CD4-positive, alpha-beta T cell treated with Interleukin-10 for 1 hour (primary cell): ENCODE data around the gene KRT77.

ENCODE experiments used
- DNase-seq: peaks from one replicate; pipeline ENCODE4 v3.0.0-alpha.2; 2020

Gene KRT77

GRCh38 chr12:52650520-52651081 lies 52.7 kb downstream of the KRT77 start:
- no peak for DNase-seq

GRCh38 chr12:52649066-52649465 lies 54.3 kb downstream of the KRT77 start:
- DNase-seq = no peak

GRCh38 chr12:52648012-52648550 lies 55.2 kb downstream of the KRT77 start:
- DNase-seq = no peak

GRCh38 chr12:52647601-52648000 lies 55.7 kb downstream of the KRT77 start:
- no peak for DNase-seq

GRCh38 chr12:52646613-52647012 lies 56.7 kb downstream of the KRT77 start:
- no peak for DNase-seq

DNA sequence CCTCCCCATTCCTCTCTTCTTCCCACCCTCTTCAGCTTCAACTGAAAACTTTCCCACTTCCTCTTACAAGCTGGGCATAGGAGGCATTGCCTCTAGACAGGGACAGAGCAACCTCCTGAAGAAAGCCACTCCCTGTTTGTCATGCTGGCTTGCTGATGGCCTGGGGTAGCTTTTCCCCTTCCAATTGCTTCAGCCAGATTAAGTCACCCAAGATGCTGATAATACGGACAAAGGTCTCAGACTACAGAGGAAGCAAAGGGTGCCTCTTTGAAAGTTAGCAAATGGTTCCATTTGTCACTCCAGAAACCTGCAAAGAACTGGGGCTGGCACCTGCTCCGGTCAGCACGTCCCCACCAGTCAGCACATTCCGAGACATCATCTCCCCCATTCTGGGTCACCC lies 57.3 kb downstream of the KRT77 start:
- no peak for DNase-seq

DNA sequence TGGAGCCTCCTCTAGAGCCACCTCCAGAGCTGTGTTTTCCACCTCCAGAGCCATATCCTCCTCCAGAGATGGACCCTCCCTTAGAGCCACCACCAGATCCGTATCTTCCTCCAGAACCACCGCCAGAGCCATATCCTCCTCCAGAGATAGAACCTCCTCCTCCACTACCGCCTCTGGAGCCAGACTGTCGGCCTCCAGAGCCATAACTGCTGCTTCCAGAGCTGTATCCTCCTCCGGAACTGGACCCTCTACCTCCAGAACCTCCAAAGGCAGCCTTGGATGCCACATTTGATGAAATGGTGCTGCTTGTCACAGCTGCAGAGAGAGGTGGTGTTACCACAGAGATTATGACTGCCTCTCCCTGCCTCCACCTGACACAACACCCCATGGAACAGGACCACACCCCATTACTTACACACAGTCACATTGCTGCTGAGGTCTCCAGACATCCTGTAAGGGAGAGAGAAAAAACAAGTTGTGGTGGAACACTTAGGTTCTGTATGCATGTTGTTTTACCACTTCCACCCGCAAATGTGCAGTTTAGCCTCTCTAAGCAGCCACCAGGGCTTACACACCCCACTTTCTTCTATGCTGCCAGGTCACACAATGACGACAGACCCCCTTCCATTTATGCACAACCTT lies 58.1 kb downstream of the KRT77 start:
- peak; percentile 59 for DNase-seq

DNA sequence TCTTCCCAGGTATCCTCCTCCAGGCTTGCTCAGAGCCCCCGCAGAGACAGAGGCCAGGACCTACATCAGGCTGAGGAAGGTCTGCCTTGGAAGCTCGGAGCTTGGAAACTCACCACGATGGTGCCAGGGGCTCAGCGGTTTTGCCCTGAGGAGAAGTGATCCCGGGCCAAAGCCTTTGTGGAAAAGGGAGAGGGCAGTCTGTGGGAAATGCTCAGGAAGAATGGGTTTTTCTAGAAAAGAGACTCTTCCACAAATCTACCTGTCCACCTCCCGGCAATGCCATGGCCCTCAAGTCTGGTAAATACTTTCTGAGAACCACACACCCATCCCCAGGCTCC lies 59.3 kb downstream of the KRT77 start:
- no peak for DNase-seq

DNA sequence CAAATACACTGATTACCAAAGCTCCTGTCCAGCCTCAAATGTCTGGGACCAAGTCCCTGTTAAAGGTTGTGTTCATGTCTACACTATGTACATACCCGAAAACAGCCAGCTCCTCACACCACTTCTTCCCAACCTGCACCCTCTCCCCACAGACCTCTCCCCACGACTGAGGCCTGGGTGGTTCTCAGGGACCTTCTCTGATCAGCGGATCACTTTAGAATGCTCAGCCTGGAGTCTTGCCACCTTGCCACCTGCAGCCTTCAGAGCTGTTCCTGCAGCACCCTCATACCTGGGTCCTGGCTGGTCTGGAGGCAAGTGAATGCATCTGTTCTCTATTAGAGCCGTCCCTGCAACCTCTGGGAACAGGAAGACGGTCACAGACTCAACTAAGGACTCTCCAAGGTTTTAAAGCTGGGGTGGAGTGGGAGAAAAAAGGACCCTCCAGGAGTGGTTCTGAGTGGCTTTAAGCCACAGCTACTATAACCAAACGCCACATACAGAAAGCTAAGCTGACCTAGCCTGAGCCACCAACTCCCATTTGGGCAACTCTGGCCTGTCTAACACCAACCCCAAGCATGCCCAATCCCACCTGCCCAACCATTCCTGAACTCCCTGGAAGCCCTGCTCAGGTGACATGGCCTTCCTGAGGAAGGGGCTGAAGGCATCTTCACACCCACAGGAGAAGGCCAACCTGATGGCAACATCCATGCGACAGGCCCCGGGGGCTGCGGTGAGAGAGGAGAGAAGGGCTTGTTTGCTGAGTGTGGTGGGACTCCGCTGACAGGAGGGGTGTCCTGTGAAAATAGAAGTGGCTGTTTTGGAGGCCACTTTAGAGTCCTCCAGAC lies 59.9 kb downstream of the KRT77 start:
- DNase-seq = no peak

DNA sequence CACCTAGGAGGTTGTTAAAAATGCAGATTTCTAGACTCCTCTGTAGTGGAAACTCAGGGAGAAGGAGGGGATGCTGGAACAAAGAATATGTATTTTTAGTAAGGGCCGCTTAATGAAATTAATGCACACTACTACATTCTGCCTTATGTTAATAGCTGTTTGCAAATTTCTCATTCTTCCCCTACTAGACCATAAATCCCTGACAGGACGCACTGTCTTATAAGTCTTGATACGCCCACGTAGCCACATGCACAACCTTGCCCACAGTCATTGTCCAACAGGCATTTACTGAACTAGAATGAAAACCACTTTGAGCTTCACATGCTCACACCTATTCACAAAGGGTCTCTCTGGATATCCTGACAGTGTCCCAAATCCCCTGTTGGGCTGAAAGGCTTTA lies 61.9 kb downstream of the KRT77 start:
- DNase-seq = no peak
